NK-92 (cell line): Measurements from ENCODE around the gene AIFM3.
"Not testable (repeated sequence)": the region's sequence is repeated elsewhere in the genome, so short reads cannot be mapped to it uniquely, and the experiment has no call there.

Experiments used
- DNase-seq: peaks from one replicate; lab custom pipeline; 2025; ENCODE audit not compliant: unreplicated experiment; lab: John Stamatoyannopoulos, UW

The AIFM3 gene

GRCh38 chr22:20940186-20940651 lies 26.8 kb upstream of the AIFM3 start:
- DNase-seq = no peak

- no peak for DNase-seq
These were observed 26.1 kb upstream of the AIFM3 start for GRCh38 chr22:20940904-20941385.

GRCh38 chr22:20942203-20942902 lies 24.7 kb upstream of the AIFM3 start:
- not testable (repeated sequence) for DNase-seq

GRCh38 chr22:20943104-20943933 lies 23.7 kb upstream of the AIFM3 start:
- DNase-seq = no peak

- no peak for DNase-seq
These were observed 23.0 kb upstream of the AIFM3 start for GRCh38 chr22:20944042-20944441.

GRCh38 chr22:20945578-20945934 lies 21.5 kb upstream of the AIFM3 start:
- DNase-seq = no peak

- no peak for DNase-seq
These were observed 20.7 kb upstream of the AIFM3 start for GRCh38 chr22:20946080-20946986.

- DNase-seq = no peak
These were observed 20.1 kb upstream of the AIFM3 start for GRCh38 chr22:20946991-20947390.

GRCh38 chr22:20948450-20948849 lies 18.6 kb upstream of the AIFM3 start:
- no peak for DNase-seq

GRCh38 chr22:20948989-20949388 lies 18.1 kb upstream of the AIFM3 start:
- no peak for DNase-seq

- DNase-seq = no peak
These were observed 17.3 kb upstream of the AIFM3 start for GRCh38 chr22:20949698-20950183.

- DNase-seq = no peak
These were observed 15.7 kb upstream of the AIFM3 start for GRCh38 chr22:20951151-20951931.

- no peak for DNase-seq
These were observed 15.1 kb upstream of the AIFM3 start for GRCh38 chr22:20951932-20952380.

GRCh38 chr22:20952544-20953341 lies 14.3 kb upstream of the AIFM3 start:
- DNase-seq = no peak

- DNase-seq = no peak
These were observed 13.8 kb upstream of the AIFM3 start for GRCh38 chr22:20953342-20953608.

GRCh38 chr22:20953668-20954500 lies 13.2 kb upstream of the AIFM3 start:
- no peak for DNase-seq

GRCh38 chr22:20955548-20955947 lies 11.5 kb upstream of the AIFM3 start:
- DNase-seq = no peak

GRCh38 chr22:20956258-20957101 lies 10.6 kb upstream of the AIFM3 start:
- DNase-seq = no peak
